ENCODE data around the gene ASCC3. TPM values are rescaled to one million over a fixed set of nuclear protein-coding genes. Genes with fewer than 3 reads are reported as not detected.

The ASCC3 gene
- total and polyA plus RNA-seq, 12 donors = 3.1 to 46.2 (median 32.4) TPM

DNA sequence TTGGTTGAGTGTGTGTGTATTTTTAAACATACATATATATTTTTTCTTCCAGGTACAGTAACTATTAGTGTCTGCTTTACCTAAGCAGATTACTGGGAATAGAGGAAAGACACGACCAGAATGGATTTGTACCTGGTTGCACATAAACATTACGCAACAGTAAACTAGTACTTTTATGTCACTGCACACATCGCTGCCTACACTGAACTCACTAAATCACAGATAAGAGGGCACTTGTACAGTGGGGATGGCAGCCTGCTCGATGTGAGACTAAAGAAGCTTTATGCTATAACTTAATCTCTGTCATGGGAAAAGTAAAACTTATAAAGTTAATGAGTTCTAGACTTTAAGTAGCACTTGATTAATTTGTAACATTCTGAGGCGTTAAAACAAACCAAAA lies 326.9 kb downstream of the ASCC3 start:
- H3K27me3 ChIP-seq = no peaks in the 10 kb centered on the region
- H3K27ac ChIP-seq = no peak overlapping the region
- no peaks in the 10 kb centered on the region for H3K9me3 ChIP-seq (replicated peaks in 1 of 3)
- intact Hi-C loops (cut with DNase I) = no loop called here
- DNase-seq = no peak
- no peak overlapping the region for H3K4me3 ChIP-seq
- TF ChIP-seq, protein P1, sequence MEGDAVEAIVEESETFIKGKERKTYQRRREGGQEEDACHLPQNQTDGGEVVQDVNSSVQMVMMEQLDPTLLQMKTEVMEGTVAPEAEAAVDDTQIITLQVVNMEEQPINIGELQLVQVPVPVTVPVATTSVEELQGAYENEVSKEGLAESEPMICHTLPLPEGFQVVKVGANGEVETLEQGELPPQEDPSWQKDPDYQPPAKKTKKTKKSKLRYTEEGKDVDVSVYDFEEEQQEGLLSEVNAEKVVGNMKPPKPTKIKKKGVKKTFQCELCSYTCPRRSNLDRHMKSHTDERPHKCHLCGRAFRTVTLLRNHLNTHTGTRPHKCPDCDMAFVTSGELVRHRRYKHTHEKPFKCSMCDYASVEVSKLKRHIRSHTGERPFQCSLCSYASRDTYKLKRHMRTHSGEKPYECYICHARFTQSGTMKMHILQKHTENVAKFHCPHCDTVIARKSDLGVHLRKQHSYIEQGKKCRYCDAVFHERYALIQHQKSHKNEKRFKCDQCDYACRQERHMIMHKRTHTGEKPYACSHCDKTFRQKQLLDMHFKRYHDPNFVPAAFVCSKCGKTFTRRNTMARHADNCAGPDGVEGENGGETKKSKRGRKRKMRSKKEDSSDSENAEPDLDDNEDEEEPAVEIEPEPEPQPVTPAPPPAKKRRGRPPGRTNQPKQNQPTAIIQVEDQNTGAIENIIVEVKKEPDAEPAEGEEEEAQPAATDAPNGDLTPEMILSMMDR (IDR thresholded peaks at IDR 0.05) = no peak
- TF ChIP-seq POLR2A (IDR thresholded peaks at IDR 0.05) = no peak
- 86 to 90% (median 89%) methylated on average over 5 of the region's 5 CpGs for WGBS, 4 donors
- H3K36me3 ChIP-seq (replicated peaks in 1 of 2) = no peaks in the 10 kb centered on the region
- no peaks in the 10 kb centered on the region for H3K4me1 ChIP-seq (replicated peaks in 1 of 2)

DNA sequence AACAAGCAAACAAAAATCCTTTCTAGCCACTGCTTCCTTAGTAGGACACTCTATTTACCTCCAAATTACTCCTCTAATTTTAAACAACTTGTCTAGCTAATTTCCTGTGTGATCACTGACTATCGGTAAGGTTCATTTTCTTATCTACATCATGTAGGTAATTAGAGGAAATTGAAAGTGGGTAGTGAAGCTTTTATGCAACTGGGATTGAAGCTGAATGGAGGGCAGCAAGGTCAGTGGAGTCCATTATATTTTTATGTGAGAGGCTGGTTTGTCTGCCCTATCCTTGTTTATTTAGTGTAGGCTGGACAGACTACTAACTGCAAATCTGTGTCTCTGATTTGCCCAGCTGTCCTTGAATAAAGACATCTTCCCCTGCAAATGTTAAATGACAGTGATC lies 327.9 kb downstream of the ASCC3 start:
- intact Hi-C loops (cut with DNase I) = no loop called here
- Histone ChIP-seq H3K4me1 (replicated peaks in 1 of 2) (no peaks in the 10 kb centered on the region), H3K36me3 (replicated peaks in 1 of 2) (no peaks in the 10 kb centered on the region), H3K4me3 (no peak overlapping the region), H3K27ac (no peak overlapping the region), H3K27me3 (no peaks in the 10 kb centered on the region), H3K9me3 (replicated peaks in 1 of 3) (no peaks in the 10 kb centered on the region)
- TF ChIP-seq POLR2A (IDR thresholded peaks at IDR 0.05) = no peak
- TF ChIP-seq, protein P1 (IDR thresholded peaks at IDR 0.05) = no peak
- no peak for DNase-seq
- WGBS, 4 donors = 63 to 67% (median 65%) methylated on average over 1 of the region's 1 CpG

DNA sequence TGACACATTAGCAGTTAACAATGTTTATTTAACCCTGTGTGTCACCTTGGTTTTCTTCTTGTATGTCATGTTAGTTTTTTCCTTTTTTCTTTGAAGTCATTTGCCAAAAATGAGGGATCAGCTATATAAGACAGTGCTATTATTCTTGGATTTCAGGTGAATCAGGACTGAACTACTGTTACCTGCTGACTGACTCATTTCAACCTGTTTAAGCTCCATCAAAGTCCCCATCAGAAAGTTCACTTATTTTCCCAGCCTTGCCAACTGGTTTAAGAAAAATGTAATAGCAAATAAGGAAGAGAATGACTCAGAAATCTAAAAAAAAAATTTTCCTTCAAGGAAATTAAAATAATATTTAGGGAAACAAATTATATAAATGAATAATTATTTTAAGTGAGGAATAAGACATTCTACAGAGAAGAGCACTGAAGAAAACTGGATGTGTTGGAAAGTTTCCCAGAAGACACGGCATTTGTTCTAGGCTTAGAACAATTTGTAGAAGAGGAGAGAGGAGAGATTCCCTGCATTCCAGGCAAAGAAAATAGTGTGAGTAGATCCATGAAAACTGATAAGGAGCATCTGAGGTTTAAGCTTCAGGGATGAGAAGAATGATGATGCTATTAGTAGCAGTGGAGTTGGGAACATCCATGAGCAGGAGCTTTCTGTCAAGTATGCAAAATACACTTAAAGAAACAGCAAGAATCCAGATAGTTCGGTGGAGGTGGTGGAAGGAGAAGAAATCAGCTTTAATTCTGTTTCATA lies 331.5 kb downstream of the ASCC3 start:
- no peak for DNase-seq
- Histone ChIP-seq H3K27ac (no peak overlapping the region), H3K9me3 (replicated peaks in 1 of 3) (no peaks in the 10 kb centered on the region), H3K4me1 (replicated peaks in 1 of 2) (no peaks in the 10 kb centered on the region), H3K27me3 (no peaks in the 10 kb centered on the region), H3K36me3 (replicated peaks in 1 of 2) (no peaks in the 10 kb centered on the region), H3K4me3 (no peak overlapping the region)
- 82 to 88% (median 84%) methylated on average over 2 of the region's 2 CpGs for WGBS, 4 donors
- intact Hi-C loops (cut with DNase I) = no loop called here
- TF ChIP-seq, protein P1 (IDR thresholded peaks at IDR 0.05) = no peak
- TF ChIP-seq POLR2A (IDR thresholded peaks at IDR 0.05) = no peak

DNA sequence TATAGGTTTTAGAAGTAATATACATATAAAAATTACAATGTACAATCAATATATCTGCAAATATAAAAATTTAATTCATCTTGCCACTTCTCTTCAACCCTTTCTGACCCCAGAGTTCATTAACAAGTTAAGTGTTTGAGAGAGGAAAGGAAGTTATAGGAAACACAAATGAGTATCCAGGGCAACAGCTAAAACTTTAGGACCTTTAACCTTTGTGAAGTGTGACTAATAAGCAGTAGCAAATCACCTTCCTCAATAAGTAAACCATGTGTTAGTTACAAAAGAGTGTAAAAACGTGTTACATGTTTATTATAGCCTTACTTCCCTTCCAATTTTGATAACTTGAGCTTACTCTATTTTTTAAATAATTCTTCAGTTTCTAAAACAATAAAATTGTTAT lies 343.0 kb downstream of the ASCC3 start:
- H3K9me3 ChIP-seq (replicated peaks in 1 of 3) = no peaks in the 10 kb centered on the region
- no peak for DNase-seq
- TF ChIP-seq, protein P1 (IDR thresholded peaks at IDR 0.05) = no peak
- no peak for TF ChIP-seq POLR2A (IDR thresholded peaks at IDR 0.05)
- H3K4me1 ChIP-seq (replicated peaks in 1 of 2) = no peaks in the 10 kb centered on the region
- H3K27me3 ChIP-seq = no peaks in the 10 kb centered on the region
- WGBS, 4 donors = 45 to 75% (median 56%) methylated on average over 1 of the region's 1 CpG
- no peak overlapping the region for H3K4me3 ChIP-seq
- intact Hi-C loops (cut with DNase I) = no loop called here
- H3K27ac ChIP-seq = no peak overlapping the region
- H3K36me3 ChIP-seq (replicated peaks in 1 of 2) = no peaks in the 10 kb centered on the region

Measured in adrenal gland (tissue), 12 donors.